SJCRH30 (cell line): ENCODE measurements around the gene CHAF1A. TPM values are rescaled to one million over a fixed set of nuclear protein-coding genes. Genes with fewer than 3 reads are reported as not detected.

ENCODE experiments used
- DNase-seq, 2 experiments: peaks; one replicate each; pipeline ENCODE4 v3.0.0-alpha.2; 2015 to 2020
- H3K27ac ChIP-seq: fragments of 250-450 bp; sonication (Bioruptor Pico); 2 replicates; pipeline ENCODE4 v1.5.1; 2020; ENCODE audit warnings: mild to moderate bottlenecking, moderate library complexity
- H3K27me3 ChIP-seq: fragments of 250-450 bp; sonication (Bioruptor Pico); 2 replicates; pipeline ENCODE4 v1.5.1; 2020; ENCODE audit warnings: mild to moderate bottlenecking, moderate library complexity
- H3K36me3 ChIP-seq: fragments of 250-450 bp; sonication (Bioruptor Pico); 2 replicates; pipeline ENCODE4 v1.5.1; 2020; ENCODE audit warnings: mild to moderate bottlenecking, moderate library complexity
- H3K4me1 ChIP-seq: fragments of 250-450 bp; sonication (Bioruptor Pico); 2 replicates; pipeline ENCODE4 v1.5.1; 2020; ENCODE audit warnings: mild to moderate bottlenecking, moderate library complexity
- H3K4me3 ChIP-seq: fragments of 250-450 bp; sonication (Bioruptor Pico); 2 replicates; pipeline ENCODE4 v1.5.1; 2020; ENCODE audit warnings: mild to moderate bottlenecking, moderate library complexity
- H3K9me3 ChIP-seq: fragments of 250-450 bp; sonication (Bioruptor Pico); replicated peaks from 2 replicates; pipeline ENCODE4 v1.5.1; 2020; ENCODE audit warnings: mild to moderate bottlenecking, moderate library complexity
- total RNA-seq: library from RNA; depleted of rRNA; stranded (reverse); fragments of >200 nt; shearing (Covaris generic); gene quantifications from 2 replicates; pipeline ENCODE4 v1.2.3, GENCODE V29; 2014

The CHAF1A gene
- total RNA-seq, 1 experiment from 2014 or later = 54.6 TPM

- H3K27me3 ChIP-seq = no peaks in the 10 kb centered on the region
- no peaks in the 10 kb centered on the region for H3K4me1 ChIP-seq
- H3K36me3 ChIP-seq = peaks cover 13% of the 10 kb centered on the region
- no peak overlapping the region for H3K27ac ChIP-seq
- H3K4me3 ChIP-seq = no peak overlapping the region
- DNase-seq = no peak
- H3K9me3 ChIP-seq = no peaks in the 10 kb centered on the region
Measured at GRCh38 chr19:4362101-4362828, 40.2 kb upstream of the CHAF1A start.

DNA sequence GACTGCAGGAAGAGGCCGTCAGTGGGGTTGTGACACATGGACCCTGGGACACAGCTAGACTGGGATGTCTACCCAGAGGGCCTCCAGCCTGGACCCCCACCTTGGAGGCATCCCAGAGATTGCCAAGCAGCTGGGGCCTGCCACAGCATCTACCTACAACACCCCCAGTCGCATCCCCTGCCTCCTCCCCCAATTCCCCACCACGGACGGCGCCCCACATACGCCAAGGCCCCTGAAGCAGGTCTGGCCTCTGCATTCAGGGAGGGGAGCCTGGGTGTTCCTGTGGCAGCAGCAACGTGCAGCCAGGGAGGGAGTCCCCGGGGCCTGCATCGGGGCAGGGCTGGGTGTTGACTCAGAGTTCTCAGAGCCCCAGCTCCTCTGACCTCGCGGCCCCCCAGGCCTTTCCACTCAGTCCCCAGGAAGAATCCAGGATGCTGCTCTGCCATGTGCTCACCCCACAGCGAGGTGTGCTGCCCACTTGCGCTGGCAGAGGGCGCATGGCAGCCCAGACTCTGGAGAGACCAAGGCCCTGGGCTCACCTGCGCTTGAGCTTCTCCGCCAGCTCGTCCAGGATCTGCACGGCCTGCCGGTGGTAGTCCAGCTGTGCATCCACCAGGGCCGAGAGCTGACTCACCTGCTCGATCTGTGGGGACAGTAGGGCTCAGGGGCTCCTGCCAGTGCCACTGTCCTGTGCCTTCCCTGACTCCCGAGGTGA, 39.5 kb upstream of the CHAF1A start:
- H3K36me3 ChIP-seq = peaks cover 13% of the 10 kb centered on the region
- no peak overlapping the region for H3K27ac ChIP-seq
- H3K4me1 ChIP-seq = no peaks in the 10 kb centered on the region
- H3K9me3 ChIP-seq = no peaks in the 10 kb centered on the region
- no peaks in the 10 kb centered on the region for H3K27me3 ChIP-seq
- no peak for DNase-seq
- no peak overlapping the region for H3K4me3 ChIP-seq

GRCh38 chr19:4363571-4364304, 38.7 kb upstream of the CHAF1A start:
- DNase-seq = no peak
- peaks cover 13% of the 10 kb centered on the region for H3K36me3 ChIP-seq

DNA sequence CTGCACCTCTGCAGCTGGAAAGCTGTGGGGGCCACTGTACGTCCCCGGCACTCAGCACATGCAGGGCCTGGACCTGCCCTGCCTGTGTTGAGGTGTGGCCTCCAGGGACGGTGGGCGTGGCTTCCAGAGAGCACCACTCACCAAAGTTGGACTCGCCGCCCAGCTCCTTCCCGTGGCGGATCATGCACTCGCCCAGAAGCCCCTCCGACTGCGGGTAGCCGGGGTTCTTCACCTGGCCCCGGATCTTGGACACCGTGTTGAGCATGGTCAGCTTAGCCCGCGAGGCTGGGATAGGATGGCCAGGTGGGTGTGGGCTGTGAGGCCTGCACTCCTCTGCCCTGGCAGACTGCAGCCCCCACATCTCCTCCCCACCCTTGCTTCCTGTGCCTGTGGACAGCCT, 37.1 kb upstream of the CHAF1A start:
- no peak for DNase-seq
- H3K27me3 ChIP-seq = no peaks in the 10 kb centered on the region
- H3K4me3 ChIP-seq = no peak overlapping the region
- peaks cover 6% of the 10 kb centered on the region; the same call in 1 of the 2 replicates for H3K4me1 ChIP-seq
- no peak overlapping the region for H3K27ac ChIP-seq
- peaks cover 8% of the 10 kb centered on the region for H3K36me3 ChIP-seq
- no peaks in the 10 kb centered on the region for H3K9me3 ChIP-seq

More at GRCh38 chr19:4363571-4364304, 38.7 kb upstream of the CHAF1A start:
- H3K4me1 ChIP-seq = no peaks in the 10 kb centered on the region
- H3K4me3 ChIP-seq = no peak overlapping the region
- H3K27me3 ChIP-seq = no peaks in the 10 kb centered on the region
- no peaks in the 10 kb centered on the region for H3K9me3 ChIP-seq
- H3K27ac ChIP-seq = no peak overlapping the region

GRCh38 chr19:4365791-4366665, 36.4 kb upstream of the CHAF1A start:
- DNase-seq = no peak
- Histone ChIP-seq H3K27ac (no peak overlapping the region), H3K9me3 (no peaks in the 10 kb centered on the region), H3K4me1 (peaks cover 6% of the 10 kb centered on the region; the same call in 1 of the 2 replicates), H3K27me3 (no peaks in the 10 kb centered on the region), H3K4me3 (no peak overlapping the region), H3K36me3 (peaks cover 8% of the 10 kb centered on the region)

DNA sequence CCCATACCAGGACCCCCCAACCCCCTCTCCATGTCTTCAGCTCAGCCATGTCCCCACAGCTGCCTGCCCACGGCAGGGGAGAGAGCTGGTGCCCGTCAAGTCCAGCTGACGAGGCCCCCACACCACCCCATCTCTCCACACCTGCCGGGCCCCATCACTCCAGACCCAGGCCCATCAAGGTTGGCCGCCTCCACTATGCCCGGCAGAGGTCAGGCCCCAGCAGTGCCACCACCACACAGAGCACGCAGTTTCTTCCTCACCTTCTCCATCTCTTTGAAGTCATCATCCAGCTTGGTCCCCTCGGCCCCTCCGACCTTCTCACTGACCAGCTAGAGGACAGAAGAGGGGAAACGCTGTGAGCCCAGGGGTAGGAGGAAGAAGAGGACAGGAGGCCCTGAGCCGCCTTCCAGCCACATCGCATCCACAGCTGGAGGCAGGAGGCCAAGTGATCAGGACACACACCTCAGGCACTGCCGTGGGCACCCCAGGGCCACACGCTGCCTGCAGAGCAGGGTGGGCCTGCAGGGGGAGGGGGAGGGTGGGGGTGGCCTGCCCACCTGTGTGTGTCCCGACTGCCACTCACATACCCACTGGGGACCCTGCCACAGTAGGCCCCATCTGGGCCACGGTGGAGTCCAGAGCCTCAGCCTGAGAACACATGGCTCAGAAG, 35.6 kb upstream of the CHAF1A start:
- Histone ChIP-seq H3K4me3 (no peak overlapping the region), H3K4me1 (peaks cover 6% of the 10 kb centered on the region; the same call in 1 of the 2 replicates), H3K9me3 (no peaks in the 10 kb centered on the region), H3K27me3 (no peaks in the 10 kb centered on the region), H3K27ac (no peak overlapping the region), H3K36me3 (peaks cover 8% of the 10 kb centered on the region)
- no peak for DNase-seq

- Histone ChIP-seq H3K4me1 (peaks cover 6% of the 10 kb centered on the region; the same call in 1 of the 2 replicates), H3K4me3 (no peak overlapping the region), H3K27me3 (no peaks in the 10 kb centered on the region), H3K27ac (no peak overlapping the region), H3K36me3 (peaks cover 2% of the 10 kb centered on the region), H3K9me3 (no peaks in the 10 kb centered on the region)
- no peak for DNase-seq
Measured at GRCh38 chr19:4367336-4367723, 35.1 kb upstream of the CHAF1A start.

GRCh38 chr19:4367781-4368127, 34.7 kb upstream of the CHAF1A start:
- Histone ChIP-seq H3K36me3 (no peaks in the 10 kb centered on the region; the same call in none of the 2 replicates), H3K27ac (no peak overlapping the region)

GRCh38 chr19:4368128-4368820, 34.2 kb upstream of the CHAF1A start:
- no peak overlapping the region for H3K27ac ChIP-seq
- H3K4me3 ChIP-seq = no peak overlapping the region
- H3K9me3 ChIP-seq = no peaks in the 10 kb centered on the region
- DNase-seq = no peak
- peaks cover 6% of the 10 kb centered on the region; the same call in 1 of the 2 replicates for H3K4me1 ChIP-seq
- H3K27me3 ChIP-seq = no peaks in the 10 kb centered on the region
- no peaks in the 10 kb centered on the region; the same call in none of the 2 replicates for H3K36me3 ChIP-seq

More at GRCh38 chr19:4367781-4368127, 34.7 kb upstream of the CHAF1A start:
- Histone ChIP-seq H3K9me3 (no peaks in the 10 kb centered on the region), H3K4me1 (peaks cover 6% of the 10 kb centered on the region; the same call in 1 of the 2 replicates), H3K4me3 (no peak overlapping the region), H3K27me3 (no peaks in the 10 kb centered on the region)
- DNase-seq = no peak

- Histone ChIP-seq H3K9me3 (no peaks in the 10 kb centered on the region), H3K36me3 (no peaks in the 10 kb centered on the region; the same call in none of the 2 replicates), H3K27me3 (no peaks in the 10 kb centered on the region), H3K27ac (no peak overlapping the region), H3K4me1 (peaks cover 9% of the 10 kb centered on the region), H3K4me3 (no peak overlapping the region)
- no peak for DNase-seq
Measured at GRCh38 chr19:4369109-4369887, 33.1 kb upstream of the CHAF1A start.

- H3K36me3 ChIP-seq = no peaks in the 10 kb centered on the region; the same call in 1 of the 2 replicates
- H3K4me1 ChIP-seq = peaks cover 15% of the 10 kb centered on the region
- no peaks in the 10 kb centered on the region for H3K27me3 ChIP-seq
- H3K4me3 ChIP-seq = no peak overlapping the region
- no peaks in the 10 kb centered on the region for H3K9me3 ChIP-seq
- no peak for DNase-seq
- H3K27ac ChIP-seq = no peak overlapping the region
Measured at GRCh38 chr19:4369888-4370260, 32.6 kb upstream of the CHAF1A start.

- no peaks in the 10 kb centered on the region for H3K36me3 ChIP-seq
- no peak for DNase-seq
- peaks cover 21% of the 10 kb centered on the region for H3K4me1 ChIP-seq
- H3K27me3 ChIP-seq = no peaks in the 10 kb centered on the region
- H3K27ac ChIP-seq = no peak overlapping the region
- no peak overlapping the region for H3K4me3 ChIP-seq
- H3K9me3 ChIP-seq = no peaks in the 10 kb centered on the region
Measured at GRCh38 chr19:4370418-4371041, 31.9 kb upstream of the CHAF1A start.
